GM19328 (cell line): ENCODE measurements around the gene FGF18.
"Not testable (repeated sequence)": the region's sequence is repeated elsewhere in the genome, so short reads cannot be mapped to it uniquely, and the experiment has no call there.

ENCODE experiments used
- ATAC-seq: cut with Tn5 transposase; IDR thresholded peaks from one replicate; pipeline ENCODE4 v1.9.1; 2021; ENCODE audit warnings: mild to moderate bottlenecking, moderate library complexity; ENCODE audit not compliant: unreplicated experiment

The FGF18 gene

DNA sequence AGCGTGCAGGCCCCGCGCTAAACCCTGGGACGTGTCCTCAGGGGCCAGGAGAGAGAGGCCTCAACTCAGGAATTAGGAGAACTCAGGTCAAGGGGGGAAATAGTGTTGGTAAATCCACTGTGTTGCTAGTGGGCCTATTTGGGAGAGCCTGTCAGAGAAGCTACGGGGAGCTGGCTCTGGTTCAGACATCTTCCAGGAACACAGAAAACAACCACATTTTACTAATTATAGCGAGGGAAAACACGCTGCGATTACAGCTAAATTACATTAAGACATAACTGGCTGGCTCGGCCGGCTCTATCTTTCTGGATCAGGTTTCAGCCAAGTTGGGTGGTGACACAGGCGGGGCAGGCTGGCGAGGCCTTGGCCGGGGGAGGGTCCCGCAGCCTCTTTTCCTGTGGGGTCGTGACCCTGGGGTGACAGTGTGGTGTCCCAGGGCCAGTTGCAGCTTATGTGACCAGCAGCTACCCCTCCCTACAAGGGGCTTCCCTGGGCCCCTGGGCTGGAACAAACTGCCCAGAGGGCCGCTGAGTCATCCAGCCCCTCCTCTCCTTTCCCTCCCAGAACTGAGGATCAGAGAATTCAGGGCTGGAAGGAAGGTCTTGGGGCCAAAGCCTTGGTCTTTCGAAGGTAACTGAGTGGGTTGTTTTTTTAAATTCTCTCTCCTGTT is 75.1 kb downstream of the FGF18 start:
- no peak for ATAC-seq

DNA sequence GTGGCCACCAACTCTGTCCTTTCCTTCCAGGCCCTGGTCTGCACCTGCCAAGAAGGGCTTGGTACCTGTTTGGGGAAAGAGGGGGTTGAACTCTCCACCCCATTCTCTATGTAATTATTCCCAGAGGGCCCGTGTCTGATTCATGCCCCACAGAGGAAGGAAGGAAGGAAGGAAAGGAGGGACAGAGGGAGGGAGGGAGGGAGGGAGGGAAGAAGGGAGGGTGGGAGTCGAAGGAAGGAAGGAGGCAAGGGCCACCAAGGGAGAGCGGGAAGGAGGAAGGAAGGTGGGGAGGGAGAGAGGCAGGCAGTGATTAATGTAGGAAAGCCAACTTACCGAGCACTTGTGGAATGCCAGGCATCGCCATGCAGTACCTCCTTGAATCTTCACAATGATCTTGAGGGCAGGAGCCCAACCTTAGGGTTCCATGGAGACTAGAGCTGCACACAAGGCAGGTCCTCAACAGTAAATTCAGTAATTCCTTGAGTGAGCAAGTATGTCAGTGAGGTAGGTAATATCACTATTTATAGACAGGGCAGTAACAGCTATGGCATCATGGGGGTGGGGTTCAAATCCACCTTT is 75.8 kb downstream of the FGF18 start:
- ATAC-seq = no peak

DNA sequence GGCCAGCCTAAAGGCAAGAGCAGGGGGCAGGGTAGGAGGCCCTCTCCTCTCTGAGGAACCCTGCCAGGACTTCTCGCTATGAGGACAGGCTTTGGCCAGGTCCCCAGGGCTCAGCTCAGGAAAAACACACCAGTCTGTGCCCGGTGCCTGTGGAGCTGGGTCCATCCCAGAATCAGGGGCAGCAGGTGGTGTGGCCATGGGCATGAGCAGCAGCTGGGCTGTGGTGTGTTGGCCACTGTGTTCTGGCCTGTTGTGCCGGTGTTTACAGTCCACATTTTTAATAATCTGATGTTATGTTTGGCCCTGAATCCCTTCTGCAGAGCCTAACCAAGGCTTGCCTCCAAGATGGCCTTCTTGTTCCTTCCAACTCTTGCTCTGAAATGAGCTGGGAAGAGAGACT is 77.0 kb downstream of the FGF18 start:
- ATAC-seq = no peak

DNA sequence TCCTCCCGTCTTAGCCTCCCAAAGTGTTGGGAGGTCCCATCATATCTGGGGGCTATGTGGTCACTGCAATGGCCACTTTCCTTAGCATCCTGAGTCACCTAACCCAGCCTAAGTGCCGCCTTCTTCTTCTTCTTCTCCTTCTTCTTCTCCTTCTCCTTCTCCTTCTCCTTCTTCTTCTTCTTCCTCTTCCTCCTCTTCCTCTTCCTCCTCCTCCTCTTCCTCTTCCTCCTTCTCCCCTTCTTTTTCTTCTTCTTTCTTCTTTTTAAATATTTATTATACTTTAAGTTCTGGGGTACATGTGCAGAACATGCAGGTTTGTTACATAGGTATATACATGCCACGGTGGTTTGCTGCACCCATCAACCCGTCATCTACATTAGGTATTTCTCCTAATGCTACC is 78.0 kb downstream of the FGF18 start:
- not testable (repeated sequence) for ATAC-seq

DNA sequence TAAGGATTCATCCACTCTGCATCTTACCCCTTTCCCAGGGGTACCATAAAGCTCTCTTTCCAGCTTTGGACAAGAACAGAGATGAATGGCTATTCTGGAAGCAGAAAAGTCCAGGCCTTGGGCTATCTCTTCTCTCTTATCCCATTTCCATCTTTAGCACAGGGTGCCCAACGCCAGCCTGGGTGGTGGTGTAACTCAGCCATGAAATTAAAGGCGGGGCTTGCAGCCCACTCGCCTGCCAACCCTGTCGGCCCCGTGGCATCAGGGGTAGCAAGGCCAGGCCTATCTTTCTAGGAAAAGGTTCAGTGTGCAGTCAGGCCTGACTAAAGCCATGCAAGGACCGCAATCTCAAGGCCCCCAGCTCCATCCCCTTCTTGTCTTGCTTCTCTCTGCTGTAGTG is 78.7 kb downstream of the FGF18 start:
- no peak for ATAC-seq

DNA sequence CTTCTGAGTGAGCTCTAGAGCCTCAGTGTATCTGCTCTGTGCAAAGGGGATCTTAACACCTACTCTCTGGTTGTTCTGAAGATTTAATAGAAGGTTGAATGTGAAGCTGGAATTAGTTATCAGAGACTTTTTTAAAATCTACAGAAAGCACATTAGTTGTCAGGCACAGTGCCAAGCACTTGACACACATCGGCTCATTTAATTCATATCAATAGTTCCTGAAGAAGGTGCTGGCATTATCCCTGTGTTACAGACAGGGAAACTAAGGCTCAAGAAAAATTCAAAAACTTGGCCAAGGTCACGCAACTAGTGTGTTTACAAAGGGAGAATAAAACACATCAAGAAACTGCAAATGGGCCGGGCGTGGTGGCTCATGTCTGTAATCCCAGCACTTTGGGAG is 80.2 kb downstream of the FGF18 start:
- ATAC-seq = no peak

DNA sequence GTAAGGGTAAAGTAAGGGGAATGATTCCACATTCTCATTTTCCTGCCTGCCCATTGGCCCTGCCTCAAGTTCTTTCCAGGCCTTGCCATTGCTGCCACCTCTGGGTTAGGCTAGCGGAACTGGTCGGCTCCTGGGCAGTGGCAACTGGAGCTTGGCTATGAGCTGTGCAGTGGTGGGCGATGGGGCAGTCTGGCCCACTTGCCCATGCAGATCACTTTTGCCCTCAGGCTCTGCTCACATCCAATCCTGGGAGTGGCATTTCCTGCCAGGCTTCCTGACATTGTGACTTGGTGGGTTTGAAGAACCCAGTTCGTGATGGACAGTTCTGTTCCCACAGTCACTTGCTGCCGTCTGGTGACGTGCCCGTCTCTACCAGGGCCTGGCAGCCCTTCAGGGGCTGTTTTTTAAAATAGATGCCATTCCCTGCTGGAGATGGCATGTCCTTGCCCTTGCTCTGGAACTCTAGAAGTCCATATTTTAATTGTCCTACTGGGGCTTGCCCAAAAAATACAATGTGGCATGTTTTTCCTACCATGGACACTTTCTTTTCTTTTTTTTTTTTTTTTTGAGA is 86.1 kb downstream of the FGF18 start:
- ATAC-seq = no peak

DNA sequence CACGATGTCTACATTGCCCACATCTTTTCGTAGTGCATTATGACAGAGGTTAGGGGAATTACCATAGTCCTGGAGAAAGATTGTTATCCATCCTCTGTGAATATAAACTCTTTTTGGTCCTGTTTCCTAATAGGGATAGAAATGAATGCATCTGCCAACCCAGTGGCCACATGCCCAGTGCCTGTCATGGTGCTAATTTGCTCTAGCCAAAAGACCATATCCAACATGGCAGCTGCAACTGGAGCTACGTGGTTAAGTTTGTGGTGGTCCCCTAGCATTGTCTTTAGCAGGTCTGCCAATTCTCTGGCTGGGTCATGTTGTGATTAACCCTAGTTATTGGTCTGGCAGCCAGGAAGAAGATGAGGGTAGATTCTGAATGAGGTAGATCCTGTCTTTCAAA is 87.5 kb downstream of the FGF18 start:
- ATAC-seq = no peak
